Measurements from ENCODE around the gene DDX4. TPM values are rescaled to one million over a fixed set of nuclear protein-coding genes. Genes with fewer than 3 reads are reported as not detected.
"Not testable (repeated sequence)": the region's sequence is repeated elsewhere in the genome, so short reads cannot be mapped to it uniquely, and the experiment has no call there.

Gene DDX4
- total and polyA plus RNA-seq, 8 donors, result not detected

GRCh38 chr5:55771175-55771655 is 33.4 kb downstream of the DDX4 start:
- DNase-seq, result no peak
- TF ChIP-seq POLR2A (IDR thresholded peaks at IDR 0.05), result no peak
- no peak for TF ChIP-seq CTCF (IDR thresholded peaks at IDR 0.05)
- no peak for TF ChIP-seq EP300 (IDR thresholded peaks at IDR 0.05)
- no peak for TF ChIP-seq POLR2AphosphoS5 (IDR thresholded peaks at IDR 0.05)
- Histone ChIP-seq H3K27me3 (no peaks in the 10 kb centered on the region), H3K9me3 (no peaks in the 10 kb centered on the region), H3K4me3 (no peak overlapping the region), H3K4me1 (no peaks in the 10 kb centered on the region), H3K36me3 (no peaks in the 10 kb centered on the region), H3K27ac (no peak overlapping the region)
- WGBS, 5 donors, result 70 to 88% (median 78%) methylated on average over 2 of the region's 2 CpGs
- intact Hi-C loops (cut with DNase I; ENCODE audit: low total_unique reads), result no loop called here

GRCh38 chr5:55773057-55773456 is 35.2 kb downstream of the DDX4 start:
- no peaks in the 10 kb centered on the region for H3K36me3 ChIP-seq
- WGBS, 5 donors, result 21 to 68% (median 59%) methylated on average over 1 of the region's 1 CpG
- H3K9me3 ChIP-seq, result no peaks in the 10 kb centered on the region
- H3K4me1 ChIP-seq, result no peaks in the 10 kb centered on the region
- intact Hi-C loops (cut with DNase I; ENCODE audit: low total_unique reads), result no loop called here
- TF ChIP-seq CTCF (IDR thresholded peaks at IDR 0.05), result no peak
- no peak for TF ChIP-seq POLR2AphosphoS5 (IDR thresholded peaks at IDR 0.05)
- no peak for TF ChIP-seq EP300 (IDR thresholded peaks at IDR 0.05)
- no peak for TF ChIP-seq POLR2A (IDR thresholded peaks at IDR 0.05)
- no peak overlapping the region for H3K4me3 ChIP-seq
- no peaks in the 10 kb centered on the region for H3K27me3 ChIP-seq
- H3K27ac ChIP-seq, result no peak overlapping the region
- peak in 1 of 2 donors; percentile 1 for DNase-seq

DNA sequence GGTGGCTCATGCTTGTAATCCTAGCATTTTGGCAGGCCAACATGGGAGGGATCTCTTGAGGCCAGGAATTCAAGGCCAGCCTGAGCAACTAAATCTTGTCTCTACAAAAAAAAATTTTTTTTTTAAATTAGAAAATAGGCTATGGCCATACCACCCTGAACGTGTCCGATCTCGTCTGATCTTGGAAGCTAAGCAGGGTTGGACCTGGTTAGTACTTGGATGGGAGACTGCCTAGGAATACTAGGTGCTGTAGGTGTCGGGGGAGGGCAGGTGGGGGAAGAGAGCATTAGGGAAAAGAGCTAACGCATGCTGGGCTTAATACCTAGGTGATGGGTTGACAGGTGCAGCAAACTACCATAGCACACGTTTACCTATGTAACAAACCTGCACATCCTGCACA is 39.5 kb downstream of the DDX4 start:
- no peaks in the 10 kb centered on the region for H3K27me3 ChIP-seq
- no peak for TF ChIP-seq POLR2A (IDR thresholded peaks at IDR 0.05)
- no peak for TF ChIP-seq EP300 (IDR thresholded peaks at IDR 0.05)
- no peak for TF ChIP-seq POLR2AphosphoS5 (IDR thresholded peaks at IDR 0.05)
- TF ChIP-seq CTCF (IDR thresholded peaks at IDR 0.05), result no peak
- WGBS, 5 donors, result 87 to 92% (median 90%) methylated on average over 6 of the region's 6 CpGs
- no peak overlapping the region for H3K4me3 ChIP-seq
- no peaks in the 10 kb centered on the region for H3K4me1 ChIP-seq
- H3K27ac ChIP-seq, result no peak overlapping the region
- intact Hi-C loops (cut with DNase I; ENCODE audit: low total_unique reads), result no loop called here
- DNase-seq, result no peak
- no peaks in the 10 kb centered on the region for H3K9me3 ChIP-seq
- no peaks in the 10 kb centered on the region for H3K36me3 ChIP-seq

DNA sequence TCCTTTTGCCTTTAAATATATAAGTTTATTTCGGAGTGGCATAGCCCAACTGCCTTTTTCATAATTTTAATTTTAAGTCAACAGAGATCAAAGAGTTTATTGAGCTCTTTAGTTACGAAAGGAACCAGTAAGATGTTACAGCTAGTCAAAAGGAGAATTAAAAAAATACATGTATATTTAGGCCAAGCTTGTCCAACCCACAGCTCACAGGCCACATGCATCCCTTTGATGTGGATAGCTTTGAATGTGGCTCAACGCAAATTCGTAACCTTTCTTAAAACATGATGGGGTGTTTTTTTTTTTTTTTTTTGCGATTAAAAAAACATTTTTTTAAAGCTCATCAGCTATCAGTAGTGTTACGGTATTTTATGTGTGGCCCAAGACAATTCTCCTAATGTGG is 63.1 kb downstream of the DDX4 start:
- no peak overlapping the region for H3K27ac ChIP-seq
- intact Hi-C loops (cut with DNase I; ENCODE audit: low total_unique reads), result no loop called here
- DNase-seq, result no peak
- H3K4me1 ChIP-seq, result no peaks in the 10 kb centered on the region
- no peaks in the 10 kb centered on the region for H3K36me3 ChIP-seq
- 88 to 95% (median 94%) methylated on average over 6 of the region's 6 CpGs for WGBS, 5 donors
- TF ChIP-seq POLR2A (IDR thresholded peaks at IDR 0.05) (no peak), POLR2AphosphoS5 (IDR thresholded peaks at IDR 0.05) (no peak), CTCF (IDR thresholded peaks at IDR 0.05) (no peak), EP300 (IDR thresholded peaks at IDR 0.05) (no peak)
- H3K4me3 ChIP-seq, result no peak overlapping the region
- H3K27me3 ChIP-seq, result no peaks in the 10 kb centered on the region
- H3K9me3 ChIP-seq, result no peaks in the 10 kb centered on the region

DNA sequence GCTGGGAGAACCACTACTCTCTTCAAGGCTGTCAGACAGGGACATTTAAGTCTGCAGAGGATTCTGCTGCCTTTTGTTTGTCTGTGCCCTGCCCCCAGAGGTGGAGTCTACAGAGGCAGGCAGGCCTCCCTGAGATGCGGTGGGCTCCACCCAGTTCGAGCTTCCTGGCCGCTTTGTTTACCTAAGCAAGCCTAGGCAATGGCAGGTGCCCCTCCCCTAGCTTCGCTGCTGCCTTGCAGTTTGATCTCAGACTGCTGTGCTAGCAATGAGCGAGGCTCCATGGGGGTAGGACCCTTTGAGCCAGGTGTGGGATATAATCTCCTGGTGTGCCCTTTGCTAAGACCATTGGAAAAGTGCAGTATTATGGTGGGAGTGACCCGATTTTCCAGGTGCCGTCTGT is 71.0 kb downstream of the DDX4 start:
- WGBS, 5 donors, result 66 to 84% (median 81%) methylated on average over 5 to 7 of the region's 7 CpGs
- peaks cover 0 to 11% (median 10%) of the 10 kb centered on the region in 4 donors for H3K9me3 ChIP-seq
- H3K4me1 ChIP-seq; H3K27ac ChIP-seq; H3K4me3 ChIP-seq; H3K27me3 ChIP-seq; intact Hi-C loops (cut with DNase I; ENCODE audit: low total_unique reads); DNase-seq; H3K36me3 ChIP-seq: not testable (repeated sequence)

DNA sequence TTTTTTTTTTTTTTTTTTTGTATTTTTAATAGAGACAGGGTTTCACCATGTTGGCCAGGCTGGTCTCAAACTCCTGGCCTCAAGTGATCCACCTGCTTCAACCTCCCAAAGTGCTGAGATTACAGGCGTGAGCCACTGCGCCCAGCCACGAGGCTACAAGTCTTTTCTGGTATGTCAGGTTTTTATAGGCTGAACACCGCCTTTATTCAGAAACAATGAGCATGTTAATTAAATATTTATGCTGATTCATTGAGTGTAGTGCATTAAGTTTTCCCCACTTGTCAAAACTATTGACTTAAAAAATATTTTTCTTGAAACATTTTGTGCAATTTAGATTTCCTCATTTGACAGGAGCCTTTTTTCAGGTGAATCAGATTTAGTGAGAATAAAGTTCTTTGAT is 78.1 kb downstream of the DDX4 start:
- H3K27me3 ChIP-seq; intact Hi-C loops (cut with DNase I; ENCODE audit: low total_unique reads); H3K4me1 ChIP-seq; H3K27ac ChIP-seq; H3K9me3 ChIP-seq; DNase-seq; H3K36me3 ChIP-seq; H3K4me3 ChIP-seq: not testable (repeated sequence)
- WGBS, 5 donors, result 54 to 69% (median 64%) methylated on average over 4 of the region's 4 CpGs
